Suppressor macrophage treated with lipopolysaccharide for 4 hours (primary cell): ENCODE results near the gene KCNH5.

Source experiments
- DNase-seq: peaks from one replicate; pipeline ENCODE4 v3.0.0-alpha.2; 2020

Gene KCNH5

GRCh38 chr14:62667421-62667914 lies 377.8 kb downstream of the KCNH5 start:
- DNase-seq, result no peak

- DNase-seq, result no peak
Measured at GRCh38 chr14:62665286-62665685, 380.0 kb downstream of the KCNH5 start.

- no peak for DNase-seq
Measured at GRCh38 chr14:62663456-62663821, 381.8 kb downstream of the KCNH5 start.

DNA sequence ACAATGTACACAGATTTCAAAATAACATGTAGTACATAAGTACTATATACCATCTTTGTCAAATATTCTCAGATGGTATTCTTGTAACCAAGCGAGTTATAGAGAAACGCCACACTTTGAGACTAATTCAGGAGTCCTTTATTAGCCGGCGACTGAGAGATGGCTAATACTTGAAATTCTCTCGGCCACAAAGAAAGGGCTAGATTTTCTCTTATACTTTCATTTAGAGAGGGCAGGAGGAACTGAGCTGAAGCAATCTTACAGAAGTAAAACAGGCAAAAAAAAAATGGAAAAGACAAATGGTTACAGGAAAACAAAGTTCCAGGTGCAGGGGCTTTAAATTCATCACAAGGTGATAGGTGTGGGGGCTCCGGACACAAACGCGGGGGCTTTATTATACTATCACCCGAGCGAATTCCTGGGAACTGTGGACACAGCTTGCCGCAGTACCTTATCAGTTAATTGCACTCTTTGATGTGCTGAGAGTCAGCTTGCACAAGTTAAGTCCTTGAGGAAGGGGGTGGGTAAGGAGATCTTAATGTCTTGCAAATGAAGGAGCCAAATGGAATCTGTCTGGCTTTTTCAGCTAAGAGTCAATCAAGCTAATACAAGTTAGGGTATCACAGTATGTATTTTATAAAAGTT lies 382.3 kb downstream of the KCNH5 start:
- no peak for DNase-seq

DNA sequence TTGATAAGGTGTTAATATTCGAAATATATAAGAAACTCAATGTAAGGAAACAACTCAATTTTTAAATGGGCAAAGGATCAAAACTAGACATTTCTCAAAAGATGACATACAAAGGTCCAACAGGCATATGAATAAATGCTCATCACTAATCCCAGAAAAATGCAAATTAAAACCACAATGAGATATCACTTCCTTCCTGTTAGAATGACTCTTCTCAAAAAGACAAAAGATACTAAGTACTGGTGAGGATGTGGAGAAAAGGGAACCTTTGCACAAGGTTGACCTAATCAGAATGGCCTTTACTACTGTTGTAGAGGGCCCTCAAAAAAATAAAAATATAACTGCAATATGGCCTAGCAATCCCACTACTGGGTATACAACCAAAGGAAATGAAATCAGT lies 383.4 kb downstream of the KCNH5 start:
- no peak for DNase-seq

DNA sequence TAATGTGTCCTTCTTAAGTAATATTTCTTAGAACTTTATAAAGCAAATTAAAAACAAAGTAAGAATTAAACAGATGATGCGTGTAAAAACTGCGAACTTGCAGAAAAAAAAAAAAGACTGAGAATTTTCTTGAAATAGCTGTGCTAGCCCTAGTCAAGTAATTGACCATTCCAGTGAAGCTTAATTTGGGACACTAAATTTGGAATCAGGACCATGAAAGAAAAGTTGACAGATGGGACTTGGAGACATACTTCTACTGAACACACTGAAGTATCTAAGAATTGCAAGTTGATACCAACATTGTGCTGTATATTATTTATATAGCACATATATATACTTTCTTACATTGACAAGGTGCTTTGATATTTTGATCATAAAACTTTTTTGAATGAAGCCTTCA lies 386.6 kb downstream of the KCNH5 start:
- no peak for DNase-seq

GRCh38 chr14:62657376-62657775 lies 387.9 kb downstream of the KCNH5 start:
- no peak for DNase-seq

GRCh38 chr14:62655166-62655565 lies 390.1 kb downstream of the KCNH5 start:
- DNase-seq, result no peak

GRCh38 chr14:62654641-62655040 lies 390.6 kb downstream of the KCNH5 start:
- no peak for DNase-seq
